LHCN-M2 (cell line): Measurements from ENCODE around the gene SMAD7. TPM values are rescaled to one million over a fixed set of nuclear protein-coding genes. Genes with fewer than 3 reads are reported as not detected.

Experiments used
- DNase-seq: peaks from one replicate; pipeline ENCODE4 v3.0.0-alpha.2; 2012; ENCODE audit warnings: low read depth
- total RNA-seq: library from RNA; depleted of rRNA; stranded (reverse); fragments of >200 nt; gene quantifications from 2 replicates; pipeline ENCODE4 v1.2.3, GENCODE V29; 2014

SMAD7 gene
- total RNA-seq, 1 experiment from 2014 or later, result 7.6 TPM

DNA sequence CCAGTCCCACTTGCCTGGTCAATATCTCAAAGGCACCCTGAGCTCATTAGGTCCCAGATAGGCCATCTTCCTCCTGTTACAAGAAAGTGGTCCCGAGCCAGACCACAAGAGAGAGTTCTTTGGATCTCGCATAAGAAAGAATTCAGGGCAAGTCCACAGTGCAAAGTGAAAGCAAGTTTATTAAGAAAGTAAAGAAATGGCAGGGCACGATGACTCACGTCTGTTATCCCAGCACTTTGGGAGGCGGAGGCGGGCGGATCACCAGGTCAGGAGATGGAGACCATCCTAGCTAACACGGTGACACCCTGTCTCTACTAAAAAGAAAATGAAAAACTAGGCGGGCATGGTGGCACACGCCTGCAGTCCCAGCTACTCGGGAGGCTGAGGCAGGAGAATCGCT is 10.8 kb upstream of the SMAD7 start:
- no peak for DNase-seq

GRCh38 chr18:48959921-48960920 is 9.5 kb upstream of the SMAD7 start:
- peak; percentile 70 for DNase-seq

DNA sequence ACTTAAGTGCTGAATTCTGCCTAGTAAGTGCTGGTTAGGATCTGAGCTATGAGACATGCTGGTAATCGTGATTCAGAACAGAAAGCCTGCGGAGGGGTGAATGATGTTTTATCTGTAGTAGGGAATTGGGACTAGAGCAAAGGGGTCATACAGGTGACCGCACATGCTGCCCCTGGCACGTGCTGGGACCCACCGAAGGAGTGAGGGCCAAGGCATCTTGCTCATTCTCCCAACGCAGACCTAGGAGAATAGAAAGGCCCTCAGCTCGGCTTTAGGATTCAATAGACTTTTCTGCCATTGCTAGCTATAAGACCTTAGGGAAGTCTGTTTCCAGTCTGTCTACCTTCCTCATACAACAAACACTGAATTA is 8.8 kb upstream of the SMAD7 start:
- DNase-seq, result no peak

DNA sequence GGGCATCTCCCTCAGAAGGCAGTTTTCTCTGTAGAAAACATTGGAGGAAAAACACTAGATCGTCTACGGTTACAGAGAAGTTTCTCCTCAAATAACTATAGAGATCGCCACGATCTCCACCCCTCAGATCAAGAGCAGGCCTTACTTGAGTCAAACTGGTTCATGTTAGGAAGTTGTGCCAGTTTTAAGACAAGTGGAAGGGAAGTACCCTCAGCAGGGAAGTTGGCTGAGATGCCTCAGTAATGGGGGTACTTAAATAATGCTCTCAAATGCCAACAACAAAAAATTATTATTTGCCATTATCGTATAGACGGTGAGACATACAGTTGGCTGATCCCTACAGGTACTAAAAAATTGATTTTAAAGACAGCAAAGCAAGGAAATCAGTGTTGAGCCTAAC is 8.2 kb upstream of the SMAD7 start:
- no peak for DNase-seq

- no peak for DNase-seq
Observed at GRCh38 chr18:48957616-48958015, 6.9 kb upstream of the SMAD7 start.

DNA sequence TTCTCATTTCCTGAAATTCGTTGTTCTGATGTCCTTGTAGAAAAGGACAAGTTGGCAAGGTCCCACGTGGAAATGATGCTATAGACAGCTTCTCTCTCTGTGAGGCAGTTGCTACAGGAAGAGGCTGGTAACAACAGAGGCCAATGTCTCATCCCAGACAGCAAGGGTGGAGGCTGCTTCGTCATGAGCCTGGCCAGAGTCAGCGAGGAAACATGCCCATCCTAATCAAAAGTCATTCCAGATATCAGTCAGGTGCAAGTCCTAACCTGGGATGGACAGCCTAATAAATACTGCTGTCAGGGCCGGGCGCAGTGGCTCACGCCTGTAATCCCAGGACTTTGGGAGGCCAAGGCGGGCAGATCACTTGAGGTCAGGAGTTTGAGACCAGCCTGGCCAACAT is 6.4 kb upstream of the SMAD7 start:
- DNase-seq, result no peak

- DNase-seq, result no peak
Observed at GRCh38 chr18:48956356-48956755, 5.6 kb upstream of the SMAD7 start.

GRCh38 chr18:48955830-48956261 is 5.1 kb upstream of the SMAD7 start:
- DNase-seq, result peak; percentile 85

DNA sequence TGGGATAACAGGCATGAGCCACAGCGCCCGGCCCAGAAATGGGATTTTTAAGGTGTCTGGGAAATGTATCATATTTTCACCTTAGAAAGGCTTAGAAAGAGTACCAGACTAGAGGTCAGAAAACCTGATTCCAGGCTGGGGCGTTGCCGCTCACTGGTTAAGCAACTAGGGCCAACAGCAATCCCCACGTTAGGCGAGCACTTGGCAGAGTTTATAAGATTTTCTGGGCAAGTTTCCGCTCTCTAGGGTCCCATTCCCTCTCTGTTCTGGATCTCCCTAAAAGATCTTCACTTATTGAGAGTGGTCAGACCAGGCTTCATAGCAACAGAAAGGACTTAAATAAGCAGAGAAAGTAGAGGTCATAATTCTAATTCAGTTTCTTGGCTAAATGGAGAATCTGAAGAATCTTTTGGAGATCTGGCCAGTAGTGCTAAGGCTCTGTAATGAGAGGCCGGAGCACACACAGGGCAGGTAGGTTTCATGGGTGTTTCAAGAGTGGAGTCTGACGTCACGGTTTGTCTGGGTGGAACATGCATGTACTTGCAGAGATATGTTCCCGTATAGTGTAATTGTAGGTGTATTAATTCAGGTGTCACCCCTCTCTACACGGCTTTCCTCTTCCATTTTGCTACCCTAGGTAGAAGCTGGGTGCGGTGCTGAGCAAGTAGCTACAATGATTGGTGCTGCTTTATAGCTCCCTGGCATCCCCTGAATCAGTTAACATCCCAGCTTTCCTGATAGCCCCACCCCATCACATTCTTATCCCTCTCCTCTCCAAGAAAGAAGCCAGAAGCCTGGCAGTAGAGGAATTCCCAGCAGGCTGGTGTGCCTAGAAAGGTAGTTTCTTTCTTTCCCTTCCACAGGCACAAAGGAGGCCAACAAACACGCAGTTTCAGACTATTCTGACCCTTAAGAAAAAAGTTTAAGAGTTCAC is 4.4 kb upstream of the SMAD7 start:
- DNase-seq, result no peak

GRCh38 chr18:48953104-48953706 is 2.4 kb upstream of the SMAD7 start:
- no peak for DNase-seq

- DNase-seq, result peak; percentile 77
Observed at GRCh38 chr18:48952287-48953103, 1.7 kb upstream of the SMAD7 start.

DNA sequence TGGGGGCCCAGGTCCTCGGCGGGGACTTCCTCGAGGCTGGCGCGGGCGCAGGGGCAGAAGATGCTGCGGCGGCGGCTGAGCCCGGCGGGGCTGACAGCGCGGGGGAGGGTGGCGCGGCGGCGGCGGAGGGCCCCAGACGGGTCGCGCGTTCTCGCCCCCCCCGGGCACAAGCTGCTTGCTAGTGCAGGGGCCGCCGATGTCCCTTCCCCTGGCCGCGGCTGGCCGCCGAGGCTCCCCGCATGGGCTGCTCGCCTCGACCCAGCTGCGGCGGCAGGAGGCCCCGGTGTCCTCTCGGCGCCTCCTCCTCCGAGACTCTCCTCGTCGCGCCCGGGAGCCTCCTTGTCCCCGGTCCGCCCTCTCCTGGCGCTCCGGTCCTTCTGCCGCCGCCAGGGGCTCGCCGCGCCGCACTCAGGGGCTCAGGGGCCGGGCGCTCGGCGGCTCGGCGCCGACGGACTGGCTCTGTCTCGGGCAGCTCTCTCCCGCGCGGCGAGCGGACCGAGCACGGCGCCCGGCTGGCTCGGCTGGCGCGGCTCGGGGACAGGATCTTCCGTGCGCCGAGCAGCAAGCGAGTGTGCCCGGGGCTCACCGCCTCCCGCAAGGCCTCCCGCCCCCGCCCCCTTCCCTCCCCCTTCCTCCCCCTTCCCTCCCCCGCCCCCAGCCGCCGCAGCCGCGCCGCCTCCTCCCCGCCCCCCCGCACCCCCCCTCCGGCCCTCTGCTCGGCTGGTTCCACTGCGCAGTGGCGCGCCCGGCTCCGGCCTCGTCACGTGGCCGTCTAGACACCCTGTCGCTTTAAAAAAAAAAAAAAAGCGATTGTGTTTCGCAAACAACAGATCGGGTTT is 902 bp upstream of the SMAD7 start:
- DNase-seq, result peak; percentile 86

GRCh38 chr18:48949606-48950535 is 894 bp downstream of the SMAD7 start:
- no peak for DNase-seq

DNA sequence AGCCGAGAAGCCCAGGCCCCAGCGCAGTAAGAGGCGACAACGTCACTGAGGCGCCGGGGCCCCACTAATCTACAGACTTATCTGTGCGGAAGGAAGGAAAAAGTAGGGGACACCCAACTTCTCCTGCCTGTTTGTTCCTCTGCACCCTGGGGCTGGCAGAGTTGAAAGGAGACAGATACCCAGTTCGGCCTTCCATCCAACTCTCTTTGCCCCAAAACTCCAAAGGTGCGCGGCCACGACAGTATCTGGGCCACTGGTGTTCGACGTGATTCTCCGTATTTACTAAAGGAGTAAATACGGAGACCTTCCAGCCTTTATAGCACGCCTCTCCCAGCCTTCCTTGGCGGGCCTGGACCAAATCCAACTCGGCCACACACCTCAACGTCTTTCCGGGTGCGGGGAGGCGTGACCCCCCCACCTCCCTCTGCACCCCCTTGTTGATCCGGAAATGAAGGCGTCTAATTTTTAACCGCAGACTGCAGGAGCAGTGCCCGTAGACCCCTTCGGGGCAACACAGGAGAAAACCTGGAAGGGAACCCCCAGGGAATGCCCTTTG is 1.6 kb downstream of the SMAD7 start:
- no peak for DNase-seq

GRCh38 chr18:48948112-48949049 is 2.4 kb downstream of the SMAD7 start:
- DNase-seq, result peak; percentile 27

GRCh38 chr18:48947560-48947959 is 3.2 kb downstream of the SMAD7 start:
- peak; percentile 43 for DNase-seq

DNA sequence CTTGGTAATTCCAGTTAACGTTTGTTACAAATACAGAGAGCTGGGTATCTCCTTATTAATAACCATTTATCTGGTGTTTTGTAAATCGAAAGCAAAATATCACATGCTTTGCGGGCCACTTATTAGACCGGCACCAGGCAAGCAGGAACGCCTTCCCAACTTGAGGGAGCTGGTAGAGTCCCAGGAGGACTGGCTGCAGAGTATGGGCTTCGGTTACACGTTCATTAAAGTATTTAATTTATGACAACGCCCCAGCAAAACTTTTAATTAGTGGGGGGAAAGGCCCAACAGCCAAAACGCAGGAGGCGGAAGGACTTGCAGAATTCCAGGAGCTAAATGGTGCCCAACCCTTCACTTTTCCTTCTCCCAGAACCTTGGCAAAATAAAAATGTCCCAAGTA is 3.7 kb downstream of the SMAD7 start:
- no peak for DNase-seq
